CD4-positive, alpha-beta T cell treated with Interferon gamma for 1 hour (primary cell): ENCODE measurements around the gene WDR83.
"Not testable (repeated sequence)": the region's sequence is repeated elsewhere in the genome, so short reads cannot be mapped to it uniquely, and the experiment has no call there.

Source experiments
- DNase-seq: peaks from one replicate; pipeline ENCODE4 v3.0.0-alpha.2; 2020

Gene WDR83

DNA sequence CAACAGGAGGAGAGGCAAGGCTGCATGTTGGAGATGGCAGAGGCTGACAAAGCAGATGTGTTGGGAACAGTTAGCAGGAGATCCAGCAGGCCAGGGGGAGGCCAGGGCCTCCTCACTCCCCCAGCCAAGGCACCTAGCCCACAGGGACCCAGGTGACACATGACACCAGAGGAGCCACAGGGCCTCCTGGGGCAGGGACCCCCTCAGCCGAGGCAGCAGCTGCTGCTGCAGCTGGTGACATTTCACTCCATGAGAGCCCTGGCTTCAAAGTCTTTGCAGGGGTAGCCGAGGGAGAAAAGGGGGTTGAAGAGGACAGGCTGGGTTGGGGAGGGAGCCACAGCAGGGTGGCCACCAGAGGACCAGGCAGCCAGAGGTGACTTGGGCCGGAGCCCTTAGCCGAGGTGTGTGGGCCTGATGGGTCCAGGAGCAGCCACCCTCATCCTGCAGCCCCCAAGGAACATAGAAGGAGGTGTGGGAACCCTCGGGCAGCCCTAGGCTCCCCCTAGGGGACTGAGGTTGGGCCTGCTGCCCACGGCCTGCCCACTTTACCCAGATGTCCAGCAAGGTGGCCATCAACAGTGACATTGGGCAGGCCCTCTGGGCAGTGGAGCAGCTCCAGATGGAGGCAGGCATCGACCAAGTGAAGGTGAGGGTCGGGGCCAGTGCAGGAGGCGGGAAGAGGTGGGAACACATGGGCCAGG lies 21.0 kb downstream of the WDR83 start, which contains the start of gene GNG14:
Gene GNG14 (plus strand): TSS at position 503 of the 701 bp plus-strand sequence. CDS start 51 bp downstream, at position 554.
- no peak for DNase-seq

DNA sequence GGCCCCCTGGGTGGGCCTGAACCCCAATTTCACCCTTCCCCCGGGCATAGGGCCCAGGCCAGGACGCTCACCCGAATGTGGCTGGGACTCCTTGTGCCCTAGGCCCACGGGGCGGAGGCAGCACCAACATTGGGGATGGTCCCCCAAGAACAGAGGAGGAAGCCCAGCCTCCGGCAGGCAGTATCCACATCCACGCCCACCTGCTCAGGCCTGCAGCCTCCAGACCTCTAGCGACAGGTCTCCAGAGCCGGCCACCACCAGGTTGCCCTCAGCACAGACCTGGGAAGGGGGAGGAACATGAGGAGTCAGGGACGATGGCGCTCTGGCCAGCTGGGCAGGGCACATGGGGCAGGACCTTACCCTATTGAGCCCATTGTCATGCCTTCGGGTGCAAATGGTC lies 22.4 kb downstream of the WDR83 start:
- no peak for DNase-seq

DNA sequence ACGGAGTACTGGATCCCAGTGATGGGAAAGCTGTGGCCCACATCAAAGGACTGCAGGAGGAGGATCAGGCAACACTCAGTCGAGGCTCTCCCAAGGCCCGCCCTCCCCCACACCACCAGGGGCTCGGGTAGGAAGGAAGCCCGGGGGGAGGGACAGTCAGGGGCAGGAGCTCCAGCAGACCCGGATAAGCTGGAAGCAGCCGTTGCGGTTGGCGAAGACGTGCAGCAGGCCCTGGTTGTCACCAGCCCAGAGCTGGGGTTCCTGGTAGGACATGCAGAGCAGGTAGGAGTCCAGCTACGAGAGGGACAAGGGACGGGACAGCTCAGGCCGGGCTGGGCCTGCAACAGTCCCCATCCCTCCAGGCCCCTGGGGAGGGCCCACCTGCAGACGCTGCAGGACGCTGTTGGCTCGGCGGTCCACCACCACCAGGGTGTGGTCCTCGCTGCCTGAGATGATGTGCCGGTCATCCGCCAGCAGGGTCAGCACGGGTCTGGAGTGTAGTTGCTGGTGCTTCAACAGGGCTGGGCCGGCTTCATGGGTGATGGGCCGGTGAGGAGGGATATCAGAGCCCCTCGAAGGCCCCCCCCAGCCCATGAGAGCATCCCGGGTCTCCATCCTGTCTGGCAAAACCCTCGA lies 23.1 kb downstream of the WDR83 start:
- no peak for DNase-seq

- DNase-seq, result no peak
Measured at GRCh38 chr19:12692960-12693359, 26.4 kb downstream of the WDR83 start.

DNA sequence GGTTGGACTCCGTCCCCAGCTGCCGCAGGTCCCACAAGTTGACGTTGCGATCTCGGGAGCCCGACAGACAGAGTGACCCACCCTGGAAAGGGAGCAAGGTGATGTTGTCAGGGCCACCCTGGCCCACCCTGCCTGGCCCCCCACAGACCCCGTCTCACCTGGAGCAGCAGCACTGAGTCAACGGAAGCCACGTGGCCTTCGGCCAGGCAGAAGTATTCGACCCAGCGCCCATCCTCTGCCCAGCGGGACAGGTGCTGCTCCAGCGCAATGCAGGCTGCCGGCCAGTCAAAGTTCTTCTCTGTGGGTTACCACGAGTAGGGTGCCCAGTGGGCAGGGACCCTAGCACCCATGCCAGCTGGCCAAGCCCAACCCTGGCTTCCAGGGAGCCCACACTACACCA lies 28.0 kb downstream of the WDR83 start:
- no peak for DNase-seq

GRCh38 chr19:12695096-12695495 lies 28.5 kb downstream of the WDR83 start:
- no peak for DNase-seq

DNA sequence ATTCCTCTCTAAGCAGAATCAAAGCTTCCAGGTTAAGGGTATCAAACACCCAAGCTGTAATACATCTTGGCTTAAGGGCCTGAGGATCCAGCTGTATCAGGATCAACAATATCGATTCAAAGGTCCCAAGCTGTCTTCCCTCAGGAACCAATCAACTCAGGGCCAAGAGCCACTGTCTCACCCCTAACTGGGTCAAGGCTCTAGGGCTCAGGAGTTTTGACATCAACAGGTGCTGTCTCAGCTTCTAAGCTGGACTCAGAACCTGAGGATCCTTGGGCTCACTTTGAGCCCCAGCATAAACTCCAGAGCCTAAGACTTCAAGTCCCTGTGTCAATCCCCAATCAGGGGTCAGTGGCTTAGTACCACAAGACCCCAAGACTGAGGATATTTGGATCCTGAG lies 28.9 kb downstream of the WDR83 start:
- DNase-seq, result no peak

DNA sequence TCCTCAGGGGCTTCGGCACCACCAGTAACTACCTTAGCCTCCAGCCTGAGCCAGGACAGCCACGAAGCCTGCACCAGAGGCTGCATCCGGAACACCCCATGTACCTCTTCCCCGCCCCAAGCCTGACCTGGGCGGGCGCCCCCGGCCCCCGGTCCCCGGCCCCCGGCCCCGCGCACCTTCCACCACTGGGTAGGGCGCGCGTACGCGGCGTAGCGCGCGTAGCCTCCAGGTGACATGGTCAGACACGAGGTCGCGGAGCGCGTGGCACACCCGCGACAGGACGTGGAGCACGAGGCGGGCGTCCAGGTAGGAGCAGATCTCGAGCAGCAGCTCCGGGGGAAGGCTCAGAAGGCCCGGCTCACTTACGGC lies 29.4 kb downstream of the WDR83 start:
- no peak for DNase-seq

DNA sequence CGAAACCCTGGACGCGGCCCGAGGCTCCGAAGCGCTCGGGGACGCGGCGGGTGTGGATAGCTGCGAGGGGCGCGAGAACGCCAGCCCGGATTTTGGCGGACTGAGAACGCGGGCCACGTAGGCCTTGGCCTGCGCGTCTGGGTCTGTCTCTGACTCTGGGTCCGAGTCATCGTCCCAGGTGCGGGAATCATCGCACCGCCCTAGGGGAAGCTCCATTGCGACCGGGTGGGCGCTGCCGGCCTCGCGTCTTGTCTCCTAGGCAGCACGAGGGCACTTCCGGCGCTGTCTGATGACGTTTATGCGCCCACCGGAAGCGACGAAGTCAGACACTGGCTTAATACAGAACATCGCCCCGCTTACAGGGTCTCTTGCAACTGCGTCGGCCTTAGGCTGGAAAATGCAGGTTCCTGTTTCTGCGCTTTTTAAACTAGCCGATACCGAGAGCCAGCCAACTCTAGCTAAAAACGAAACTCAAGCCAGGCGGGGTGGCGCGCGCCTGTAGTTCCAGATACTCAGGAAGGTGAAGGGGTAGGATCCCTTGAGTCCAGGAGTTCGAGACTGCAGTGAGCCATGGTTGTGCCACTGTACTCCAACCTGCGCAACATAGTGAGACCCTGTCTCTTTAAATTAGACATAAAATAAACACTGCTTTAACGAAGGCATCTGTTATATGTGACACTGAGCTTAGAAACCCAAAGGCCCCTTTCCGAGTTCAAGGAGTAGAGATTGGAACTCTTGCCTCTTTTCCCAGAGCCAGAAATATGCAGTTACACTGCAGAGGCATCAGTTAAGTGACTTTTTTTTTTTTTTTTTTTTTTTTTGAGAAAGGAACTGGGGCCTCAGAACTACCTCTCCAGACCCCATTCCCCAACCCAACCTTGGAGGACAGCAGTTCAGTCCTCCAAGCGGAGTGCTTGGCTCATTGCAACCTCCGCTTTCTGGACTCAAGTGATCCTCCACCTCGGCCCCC lies 30.0 kb downstream of the WDR83 start, which contains the start of gene FBXW9:
Gene FBXW9 (minus strand): TSS at position 266 of the 970 bp plus-strand sequence. CDS start 50 bp downstream, at position 216.
- DNase-seq, result peak; percentile 95

DNA sequence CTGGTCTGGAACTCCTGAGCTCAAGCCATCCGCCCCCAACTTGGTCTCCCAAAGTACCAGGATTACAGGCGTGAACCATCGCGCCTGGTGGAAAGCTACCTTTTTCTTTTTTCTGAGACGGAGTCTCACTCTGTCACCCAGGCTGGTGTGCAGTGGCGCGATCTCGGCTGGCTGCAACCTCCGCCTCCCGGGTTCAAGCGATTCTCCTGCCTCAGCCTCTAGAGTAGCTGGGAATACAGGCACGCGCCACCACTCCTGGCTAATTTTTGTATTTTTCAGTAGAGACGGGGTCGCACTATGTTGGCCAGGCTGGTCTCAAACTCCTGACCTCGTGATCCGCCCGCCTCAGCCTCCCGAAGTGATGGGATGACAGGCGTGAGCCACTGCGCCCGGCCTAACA lies 30.8 kb downstream of the WDR83 start:
- not testable (repeated sequence) for DNase-seq

DNA sequence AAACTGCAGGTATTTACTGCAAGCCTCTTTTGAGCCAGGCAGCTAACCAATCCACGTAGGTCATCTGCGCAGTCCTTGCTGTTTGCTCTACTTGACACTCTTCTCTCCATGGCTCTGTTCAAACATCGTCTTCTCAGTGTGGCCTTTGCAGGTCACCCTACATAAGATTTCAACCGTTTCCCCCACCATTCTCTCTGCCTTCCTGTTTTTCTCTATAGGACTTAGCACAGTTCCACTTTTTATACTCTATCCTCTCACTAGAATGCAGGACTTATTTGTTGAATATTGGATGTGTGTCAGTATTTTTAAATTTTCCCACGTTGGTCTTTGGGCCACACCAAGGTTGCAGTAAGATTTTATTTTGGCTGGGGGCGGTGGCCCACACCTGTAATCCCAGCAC lies 31.5 kb downstream of the WDR83 start:
- no peak for DNase-seq

DNA sequence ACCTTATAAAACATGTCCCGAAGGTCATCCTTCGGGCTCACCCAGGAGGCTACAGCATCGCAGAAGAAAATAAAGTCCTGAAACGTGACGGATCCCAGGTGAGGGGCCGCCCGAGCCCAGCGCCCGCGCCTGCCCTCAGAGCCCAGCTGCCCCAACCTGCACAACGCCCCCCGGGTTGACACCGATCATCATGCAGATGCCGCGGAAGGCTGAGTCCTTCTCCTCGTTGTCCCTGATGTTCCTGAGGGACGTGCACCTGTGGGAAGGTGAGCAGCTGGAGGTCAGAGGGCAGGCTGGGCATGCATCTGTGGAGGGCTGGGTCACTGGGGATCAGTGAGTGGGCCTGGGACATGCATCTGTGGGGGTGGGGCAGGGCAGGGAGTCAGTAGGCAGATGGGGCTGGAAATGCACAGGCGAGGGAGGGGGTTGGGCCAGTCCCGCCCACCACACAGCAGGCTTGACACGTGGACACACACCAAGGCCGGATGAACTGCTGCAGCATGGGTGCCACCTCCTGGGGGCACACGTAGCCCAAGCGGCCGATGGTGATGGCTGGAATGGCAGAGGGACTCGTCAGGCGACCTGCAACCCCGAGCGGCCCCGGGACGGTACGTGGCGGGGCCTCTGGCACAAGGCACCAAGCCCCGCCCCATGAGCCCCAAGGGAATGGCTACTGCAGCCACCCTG lies 35.1 kb downstream of the WDR83 start:
- no peak for DNase-seq

- DNase-seq, result no peak
Measured at GRCh38 chr19:12703046-12703445, 36.4 kb downstream of the WDR83 start.

- DNase-seq, result no peak
Measured at GRCh38 chr19:12705169-12705568, 38.6 kb downstream of the WDR83 start.

DNA sequence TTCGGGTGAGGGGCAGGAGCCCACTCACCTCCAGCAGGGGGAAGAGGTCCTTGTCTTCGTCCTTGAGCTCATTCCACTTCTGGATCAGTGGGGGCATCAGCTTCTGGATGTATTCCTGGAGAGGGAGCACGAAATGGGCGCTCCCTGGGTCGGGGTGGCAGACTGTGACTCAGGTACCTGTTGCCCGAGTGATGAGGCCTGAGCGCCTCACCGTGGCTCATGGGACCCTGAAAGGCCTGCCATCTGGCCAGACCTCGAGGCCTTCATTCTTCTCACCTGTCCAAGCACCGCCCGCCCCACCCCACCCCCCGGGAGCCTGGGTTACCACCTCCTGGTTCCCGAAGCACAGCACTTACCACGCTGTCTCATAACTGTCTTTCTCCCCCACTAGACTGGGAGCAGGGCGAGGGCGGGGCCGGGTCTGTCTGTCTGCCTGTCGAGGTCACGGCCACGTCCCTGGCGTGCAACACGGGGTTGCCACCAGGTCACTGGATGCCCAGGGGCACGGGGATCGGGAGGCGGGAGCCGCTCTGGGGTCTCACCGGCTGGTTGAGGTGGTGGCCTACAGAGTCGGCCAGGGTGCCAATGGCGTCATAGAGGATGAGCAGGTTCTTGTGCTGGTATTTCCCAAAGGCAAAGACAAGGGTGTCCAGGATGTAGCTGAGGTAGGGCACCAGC lies 39.2 kb downstream of the WDR83 start:
- DNase-seq, result no peak

DNA sequence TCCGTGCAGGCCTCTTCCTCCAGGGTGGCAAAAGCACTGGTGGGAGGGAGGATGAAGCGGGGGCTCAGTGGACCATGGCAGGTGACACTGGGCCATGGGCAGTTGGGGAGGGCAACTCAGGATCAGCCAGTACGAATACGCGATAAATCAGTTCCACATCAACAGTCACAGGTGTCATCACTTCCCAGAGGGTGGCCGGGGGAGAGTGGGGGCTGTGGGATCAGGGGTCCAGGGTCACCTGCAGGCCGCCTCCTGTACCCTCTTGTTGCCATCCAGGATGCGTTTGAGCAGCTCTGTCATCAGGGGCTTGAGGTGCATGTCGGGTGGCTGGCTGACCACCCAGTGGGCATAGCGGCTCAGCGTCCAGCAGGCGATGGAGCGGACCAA lies 39.7 kb downstream of the WDR83 start:
- DNase-seq, result no peak

DNA sequence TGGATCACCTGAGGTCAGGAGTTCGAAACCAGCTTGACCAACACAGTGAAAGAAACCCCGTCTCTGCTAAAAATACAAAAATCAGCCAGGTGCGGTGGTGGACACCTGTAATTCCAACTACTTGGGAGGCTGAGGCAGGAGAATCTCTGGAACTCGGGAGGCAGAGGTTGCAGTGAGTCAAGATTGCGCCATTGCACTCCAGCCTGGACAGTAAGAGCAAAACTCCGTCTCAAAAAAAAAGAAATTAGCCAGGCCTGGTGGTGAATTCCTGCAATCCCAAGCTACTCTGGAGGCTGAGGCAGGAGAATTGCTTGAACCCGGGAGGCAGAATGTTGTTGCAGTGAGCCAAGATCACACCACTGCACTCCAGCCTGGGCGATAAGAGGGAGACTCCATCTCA lies 42.0 kb downstream of the WDR83 start:
- no peak for DNase-seq

DNA sequence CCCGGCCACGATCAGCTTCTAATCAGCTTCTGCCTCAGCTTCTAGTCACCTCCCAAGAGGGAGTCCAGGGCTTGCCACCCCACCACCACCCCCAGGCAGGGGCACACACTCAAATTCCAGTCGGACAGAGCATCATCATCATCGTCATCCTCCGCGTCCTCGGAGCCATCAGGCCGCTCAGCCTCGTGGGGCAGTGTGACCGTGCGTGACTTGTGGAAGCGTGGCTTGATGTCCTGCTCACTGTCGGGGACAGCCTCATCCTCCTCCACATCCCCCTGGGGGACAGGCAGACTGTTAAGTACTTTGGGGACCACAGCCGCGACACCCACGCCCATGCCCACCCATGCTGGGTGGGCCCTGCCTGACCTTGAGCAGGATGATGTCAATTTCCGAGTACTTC lies 44.6 kb downstream of the WDR83 start:
- DNase-seq, result no peak

GRCh38 chr19:12712077-12712476 lies 45.5 kb downstream of the WDR83 start:
- peak; percentile 32 for DNase-seq

GRCh38 chr19:12713304-12713703 lies 46.7 kb downstream of the WDR83 start:
- not testable (repeated sequence) for DNase-seq

- no peak for DNase-seq
Measured at GRCh38 chr19:12715102-12715501, 48.5 kb downstream of the WDR83 start.

DNA sequence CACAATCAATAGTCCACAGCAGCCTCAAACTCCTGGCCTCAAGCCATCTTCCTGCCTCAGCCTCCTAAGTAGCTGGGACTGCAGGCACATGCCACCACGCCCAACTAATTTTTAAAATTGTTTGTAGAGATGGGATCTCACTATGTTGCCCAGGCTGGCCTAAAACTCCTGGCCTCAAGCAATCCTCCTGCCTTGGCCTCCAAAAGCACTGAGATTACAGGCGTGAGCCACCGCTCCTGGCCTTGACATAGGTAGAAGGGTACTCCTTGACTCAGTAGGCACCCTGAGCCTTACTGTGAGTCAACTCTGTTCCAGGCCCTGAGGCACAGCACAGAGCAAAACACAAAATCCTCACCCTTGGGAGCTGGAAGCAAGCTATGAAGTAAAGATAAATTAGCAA lies 49.3 kb downstream of the WDR83 start:
- no peak for DNase-seq
